Measurements from ENCODE around the gene CORO2A. TPM values are rescaled to one million over a fixed set of nuclear protein-coding genes. Genes with fewer than 3 reads are reported as not detected.

The CORO2A gene
- total RNA-seq, 1 donor from 2014 or later: 0.60 TPM

- DNase-seq (ENCODE audit: missing footprints) (no peak), ATAC-seq (no peak)
- intact Hi-C loops (cut with DNase I): no loop called here
Measured at GRCh38 chr9:98154678-98155077, 37.8 kb downstream of the CORO2A start.

GRCh38 chr9:98152526-98152925 lies 39.9 kb downstream of the CORO2A start:
- intact Hi-C loops (cut with DNase I): no loop called here
- ATAC-seq (no peak), DNase-seq (ENCODE audit: missing footprints) (no peak)

- ATAC-seq (no peak), DNase-seq (ENCODE audit: missing footprints) (no peak)
- intact Hi-C loops (cut with DNase I): no loop called here
Measured at GRCh38 chr9:98150721-98151120, 41.7 kb downstream of the CORO2A start.

DNA sequence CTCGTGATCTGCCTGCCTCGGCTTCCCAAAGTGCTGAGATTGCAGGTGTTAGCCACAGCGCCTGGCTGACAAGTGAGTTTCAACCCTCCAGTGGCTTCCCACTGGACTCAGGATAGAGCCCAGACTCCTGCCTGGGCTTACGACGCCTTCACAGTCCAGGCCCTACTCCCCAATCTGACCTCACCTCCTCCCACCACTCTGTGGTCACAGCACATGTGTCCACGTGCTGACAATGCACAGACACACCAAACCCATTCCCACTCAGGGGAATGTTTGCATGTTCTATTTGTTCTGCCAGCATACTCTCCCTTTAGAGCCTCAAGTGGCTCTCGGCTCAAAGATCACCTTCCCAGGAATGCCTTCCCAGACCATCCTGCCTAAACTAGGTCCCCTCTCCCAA lies 42.3 kb downstream of the CORO2A start:
- DNase-seq (ENCODE audit: missing footprints) (no peak), ATAC-seq (no peak)
- intact Hi-C loops (cut with DNase I): no loop called here

DNA sequence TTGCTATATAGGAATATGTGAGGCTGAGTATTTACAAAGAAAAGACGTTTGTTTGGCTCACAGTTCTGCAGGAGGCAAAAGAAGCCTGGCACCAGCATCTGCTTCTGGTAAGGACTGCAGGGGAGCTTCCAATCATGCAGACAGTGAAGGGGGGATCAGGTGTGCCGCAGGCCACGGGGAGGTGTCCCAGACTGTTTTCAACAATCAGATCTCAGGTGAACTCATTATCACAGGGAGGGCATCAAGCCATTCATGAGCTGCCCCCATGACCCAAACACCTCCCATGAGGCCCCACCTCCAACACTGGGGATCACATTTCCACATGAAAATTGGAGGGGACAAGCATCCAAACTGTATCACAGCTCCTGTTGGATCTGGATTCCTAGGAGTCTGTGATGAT lies 43.0 kb downstream of the CORO2A start:
- ATAC-seq: no peak
- intact Hi-C loops (cut with DNase I): no loop called here
- DNase-seq (ENCODE audit: missing footprints): no peak

GRCh38 chr9:98148486-98148885 lies 44.0 kb downstream of the CORO2A start:
- intact Hi-C loops (cut with DNase I): no loop called here
- DNase-seq (ENCODE audit: missing footprints): no peak
- no peak for ATAC-seq

- intact Hi-C loops (cut with DNase I): no loop called here
- DNase-seq (ENCODE audit: missing footprints): no peak
- no peak for ATAC-seq
Measured at GRCh38 chr9:98147582-98147981, 44.9 kb downstream of the CORO2A start.

DNA sequence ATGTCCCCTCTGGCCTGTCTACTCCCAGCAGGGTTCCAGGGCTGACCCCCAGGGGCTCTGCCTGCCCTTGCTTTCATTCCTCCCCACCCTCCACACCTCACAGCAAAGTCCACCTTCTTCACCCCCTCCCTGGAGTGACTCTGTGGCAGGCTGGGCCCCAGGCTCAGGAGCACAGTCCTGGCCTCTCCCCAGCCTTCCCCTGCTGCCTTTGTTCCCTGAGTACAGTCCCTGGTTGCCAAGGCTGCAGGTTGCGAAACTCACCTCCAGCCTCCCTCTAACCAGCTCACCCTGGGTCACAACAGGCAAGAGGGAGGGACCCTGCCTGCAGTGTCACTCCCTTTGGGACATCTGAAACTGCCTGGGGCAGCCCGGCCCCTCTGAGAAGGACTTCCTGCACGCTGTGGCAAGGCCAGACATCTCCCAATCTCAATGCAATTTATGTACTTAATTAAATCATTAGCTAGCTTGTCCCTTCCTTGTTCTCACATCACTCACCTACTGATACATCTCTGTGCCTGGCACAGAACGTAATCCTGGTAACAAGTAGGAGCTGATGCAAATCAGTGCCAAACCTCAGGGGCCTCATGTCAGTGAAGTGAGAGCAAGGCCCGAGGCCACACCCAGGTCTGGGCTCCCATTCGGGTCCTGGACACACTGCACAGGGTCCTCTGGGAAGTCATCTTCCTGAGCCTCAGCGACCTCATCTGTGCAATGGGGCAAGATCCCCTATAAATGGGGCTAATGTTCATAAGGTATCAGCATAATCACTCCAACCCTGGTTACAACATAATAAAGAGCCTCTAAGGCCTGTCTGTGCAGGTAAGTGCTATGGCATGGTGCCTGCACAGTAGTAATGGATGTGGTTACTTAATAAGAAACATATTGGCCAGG lies 46.1 kb downstream of the CORO2A start:
- ATAC-seq: peak; percentile 36
- peak; percentile 82 for DNase-seq (ENCODE audit: missing footprints)
- intact Hi-C loops (cut with DNase I): no loop called here

DNA sequence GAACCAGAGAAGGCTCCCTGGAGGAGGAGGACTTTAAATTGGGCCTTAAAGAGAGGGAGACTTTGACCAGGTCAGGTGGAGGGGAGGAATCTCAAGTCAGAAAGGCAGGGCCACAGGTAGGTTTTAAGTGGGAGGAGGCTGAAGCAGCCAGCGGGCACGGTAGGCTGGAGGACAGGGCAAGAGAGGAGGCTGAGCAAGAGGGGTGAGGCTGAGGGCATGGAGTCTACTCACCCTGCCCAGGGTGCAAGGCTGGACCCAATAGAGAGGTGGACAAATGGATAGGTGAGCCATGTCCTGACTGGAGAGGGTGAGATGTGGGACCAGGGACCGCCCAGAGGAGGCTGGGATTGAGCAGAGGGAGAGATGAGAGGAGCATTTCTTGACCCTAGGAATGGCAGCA lies 47.8 kb downstream of the CORO2A start:
- intact Hi-C loops (cut with DNase I): no loop called here
- ATAC-seq (no peak), DNase-seq (ENCODE audit: missing footprints) (no peak)

DNA sequence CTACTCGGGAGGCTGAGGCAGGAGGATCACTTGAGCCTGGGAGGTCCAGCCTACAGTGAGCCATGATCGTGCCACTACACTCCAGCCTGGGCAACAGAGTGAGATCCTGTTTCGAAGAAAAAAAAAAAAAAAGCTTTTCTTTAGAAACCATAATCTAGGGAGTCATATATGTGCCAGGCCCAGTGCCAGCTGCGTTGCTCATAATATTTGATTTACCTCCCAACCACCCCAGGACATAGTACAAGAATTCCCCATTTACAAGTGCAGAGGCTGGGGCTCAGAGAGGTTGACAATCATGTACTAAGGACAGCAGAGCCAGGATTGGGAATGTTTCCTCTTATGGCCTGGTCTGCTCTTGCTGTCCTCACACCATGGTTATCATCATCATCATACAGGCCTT lies 48.4 kb downstream of the CORO2A start:
- intact Hi-C loops (cut with DNase I): no loop called here
- no peak for DNase-seq (ENCODE audit: missing footprints)

DNA sequence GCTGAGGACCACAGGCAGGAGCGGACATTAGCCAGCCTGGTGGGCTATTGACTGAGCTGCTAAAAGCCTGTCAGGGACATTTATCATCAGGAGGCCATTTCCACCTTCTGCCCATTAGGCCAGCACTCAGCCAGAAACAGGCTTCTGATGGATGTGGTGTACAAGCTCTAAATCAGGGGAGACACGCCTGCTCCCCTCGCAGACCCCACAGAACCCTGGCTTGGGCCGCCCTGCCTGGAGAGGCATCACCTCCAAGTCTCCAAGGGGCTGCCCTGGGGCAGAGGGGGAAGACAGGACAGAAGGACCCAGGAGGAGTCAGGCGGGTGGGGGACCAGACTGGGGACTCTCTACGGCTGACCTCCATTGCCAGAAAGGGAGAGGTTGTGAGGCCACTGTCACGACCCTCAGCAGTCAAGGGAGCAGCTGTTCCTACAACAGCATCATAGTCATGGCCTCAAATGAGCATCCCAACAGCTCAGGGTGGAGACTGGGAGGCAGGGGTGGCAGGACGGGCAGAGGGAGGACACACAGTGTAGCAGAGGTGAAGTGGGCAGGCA lies 49.4 kb downstream of the CORO2A start:
- ATAC-seq (no peak), DNase-seq (ENCODE audit: missing footprints) (no peak)
- intact Hi-C loops (cut with DNase I): no loop called here

More for the DNA sequence above, 48.4 kb downstream of the CORO2A start:
- ATAC-seq: no peak

DNA sequence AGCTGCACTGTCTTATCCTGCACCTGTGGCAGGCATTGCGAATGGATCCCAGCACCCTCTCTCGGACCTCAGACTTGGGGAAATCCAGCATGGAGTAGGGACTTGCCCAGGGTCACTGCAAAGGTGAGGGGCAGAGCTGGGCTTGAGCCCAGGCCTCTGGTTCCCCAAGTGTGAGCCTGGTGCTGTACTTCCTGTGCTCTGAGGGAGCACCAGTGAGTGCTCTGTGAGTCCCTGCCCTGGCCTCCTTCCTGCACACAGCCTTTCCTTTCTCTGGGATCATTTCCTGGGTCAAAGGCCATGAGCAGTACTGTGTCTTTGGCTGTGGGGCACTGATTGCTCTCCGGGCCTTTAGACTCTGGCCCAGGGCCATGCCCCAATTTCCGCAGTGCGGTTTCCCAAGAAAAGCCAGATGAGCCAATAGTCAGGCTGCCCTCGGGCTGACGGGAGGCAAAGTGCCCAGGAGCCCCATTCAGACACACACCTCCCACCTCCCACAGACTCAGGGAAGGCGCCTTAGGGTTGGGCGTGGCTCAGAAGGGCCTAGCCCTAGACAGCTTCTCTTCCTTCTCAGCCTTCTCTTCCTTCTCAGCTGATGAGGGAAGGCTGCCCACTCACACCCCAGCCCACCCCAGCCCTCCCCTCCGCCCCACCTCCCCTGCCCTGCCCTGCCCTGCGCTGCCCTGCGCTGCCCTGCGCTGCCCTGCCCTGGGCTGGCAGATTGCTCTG lies 50.1 kb downstream of the CORO2A start:
- ATAC-seq: peak; percentile 29
- intact Hi-C loops (cut with DNase I): no loop called here
- peak; percentile 79 for DNase-seq (ENCODE audit: missing footprints)

- DNase-seq (ENCODE audit: missing footprints) (no peak), ATAC-seq (no peak)
- intact Hi-C loops (cut with DNase I): no loop called here
Measured at GRCh38 chr9:98140503-98140902, 51.9 kb downstream of the CORO2A start.

DNA sequence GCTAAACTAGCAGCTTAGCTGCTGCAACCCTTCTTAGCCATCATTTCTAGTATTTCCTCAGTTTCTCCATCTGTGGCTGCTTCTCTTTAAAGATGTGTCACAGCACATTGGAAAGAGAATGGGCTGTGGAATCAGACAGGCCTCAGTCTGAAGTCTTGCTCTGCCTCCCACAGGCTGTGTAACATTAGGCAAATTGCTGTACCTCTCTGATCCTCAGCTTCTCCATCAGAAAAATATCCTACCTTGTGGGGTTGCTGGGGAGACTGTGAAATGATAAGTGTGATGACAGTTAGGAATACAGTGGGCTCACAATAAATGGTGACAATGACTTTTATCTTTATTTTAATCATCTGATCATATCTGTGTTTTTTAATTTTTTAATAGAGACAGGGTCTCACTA lies 55.9 kb downstream of the CORO2A start:
- intact Hi-C loops (cut with DNase I): no loop called here
- no peak for DNase-seq (ENCODE audit: missing footprints)
- ATAC-seq: no peak

GRCh38 chr9:98135938-98136337 lies 56.5 kb downstream of the CORO2A start:
- ATAC-seq (no peak), DNase-seq (ENCODE audit: missing footprints) (no peak)
- intact Hi-C loops (cut with DNase I): no loop called here

- ATAC-seq: no peak
- DNase-seq (ENCODE audit: missing footprints): no peak
- intact Hi-C loops (cut with DNase I): no loop called here
Measured at GRCh38 chr9:98135558-98135934, 56.9 kb downstream of the CORO2A start.

GRCh38 chr9:98134702-98135557 lies 57.5 kb downstream of the CORO2A start:
- intact Hi-C loops (cut with DNase I): no loop called here
- ATAC-seq (no peak), DNase-seq (ENCODE audit: missing footprints) (no peak)

GRCh38 chr9:98132806-98133631 lies 59.4 kb downstream of the CORO2A start:
- ATAC-seq (no peak), DNase-seq (ENCODE audit: missing footprints) (no peak)
- intact Hi-C loops (cut with DNase I): no loop called here

All from Right ventricle myocardium inferior (tissue), 1 donor.